GM13977 (cell line): ENCODE measurements around the gene IFNA4.

Experiments
- DNase-seq: peaks from one replicate; pipeline ENCODE4 v3.0.0; 2012; ENCODE audit warnings: low spot score
- CTCF ChIP-seq: IDR thresholded peaks from 2 replicates; pipeline ENCODE4 v1.5.1; 2012; ENCODE audit warnings: mild to moderate bottlenecking, control low read depth; ENCODE audit not compliant: insufficient read depth; ENCODE audit errors: extremely low read depth, missing control alignments
- in situ Hi-C: fragments of 300-500 bp; cut with MboI; formaldehyde crosslinking; loops from one replicate; pipeline ENCODE4 v1.12.0; 2022; ENCODE audit warnings: low sequenced_read_pairs, low pct_unique_long_range_greater_than_20kb, mixed read lengths, inconsistent platforms; ENCODE audit not compliant: unreplicated experiment

Gene IFNA4

GRCh38 chr9:21155501-21155900 is 31.9 kb downstream of the IFNA4 start:
- in situ Hi-C loops: no loop called here
- DNase-seq: no peak
- TF ChIP-seq CTCF: no peak

GRCh38 chr9:21154018-21154608 is 33.3 kb downstream of the IFNA4 start:
- peak; percentile 55 for TF ChIP-seq CTCF
- in situ Hi-C loops: no loop called here
- DNase-seq: peak; percentile 33

GRCh38 chr9:21153336-21154017 is 33.9 kb downstream of the IFNA4 start:
- in situ Hi-C loops: no loop called here
- DNase-seq: no peak
- TF ChIP-seq CTCF: no peak

- in situ Hi-C loops: no loop called here
- no peak for TF ChIP-seq CTCF
- DNase-seq: no peak
Observed at GRCh38 chr9:21144603-21145002, 42.8 kb downstream of the IFNA4 start.

GRCh38 chr9:21141427-21141882 is 45.9 kb downstream of the IFNA4 start, which contains the start of gene IFNW1:
Gene IFNW1 (minus strand): TSS chr9:21141832. CDS start chr9:21141570, 262 bp downstream.
- in situ Hi-C loops: no loop called here
- DNase-seq: no peak
- TF ChIP-seq CTCF: no peak

- no peak for TF ChIP-seq CTCF
- in situ Hi-C loops: no loop called here
- no peak for DNase-seq
Observed at GRCh38 chr9:21137020-21137419, 50.4 kb downstream of the IFNA4 start.
